SH-SY5Y (cell line): ENCODE data around the gene SLC1A2.

ENCODE experiments used
- GATA2 ChIP-seq: IDR thresholded peaks from 2 replicates; pipeline ENCODE4 v1.6.1; 2011; ENCODE audit warnings: mild to moderate bottlenecking, low read depth, low read length
- GATA3 ChIP-seq: IDR thresholded peaks from 2 replicates; pipeline ENCODE4 v1.6.1; 2011; ENCODE audit warnings: low read depth, mild to moderate bottlenecking, low read length, moderate library complexity

Gene SLC1A2

DNA sequence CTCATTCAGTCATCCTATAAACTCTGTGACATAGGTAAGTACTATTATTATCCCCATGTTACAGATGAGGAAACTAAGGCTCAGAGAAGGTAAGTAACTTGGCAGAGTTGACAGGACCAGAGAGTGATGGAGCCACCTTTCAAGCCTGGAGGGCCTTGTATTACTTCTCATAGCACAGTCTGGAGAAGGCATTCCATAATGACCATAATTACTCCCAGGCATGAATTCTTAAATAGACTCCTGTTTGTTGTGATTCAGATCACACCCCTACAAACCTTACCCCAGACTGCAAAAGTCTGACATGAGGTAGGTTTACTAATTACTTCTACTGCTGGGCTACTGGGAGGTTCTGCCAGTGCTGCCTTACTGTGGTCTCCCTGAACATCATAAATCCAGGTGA, 203.4 kb downstream of the SLC1A2 start:
- no peak for TF ChIP-seq GATA3
- no peak for TF ChIP-seq GATA2

DNA sequence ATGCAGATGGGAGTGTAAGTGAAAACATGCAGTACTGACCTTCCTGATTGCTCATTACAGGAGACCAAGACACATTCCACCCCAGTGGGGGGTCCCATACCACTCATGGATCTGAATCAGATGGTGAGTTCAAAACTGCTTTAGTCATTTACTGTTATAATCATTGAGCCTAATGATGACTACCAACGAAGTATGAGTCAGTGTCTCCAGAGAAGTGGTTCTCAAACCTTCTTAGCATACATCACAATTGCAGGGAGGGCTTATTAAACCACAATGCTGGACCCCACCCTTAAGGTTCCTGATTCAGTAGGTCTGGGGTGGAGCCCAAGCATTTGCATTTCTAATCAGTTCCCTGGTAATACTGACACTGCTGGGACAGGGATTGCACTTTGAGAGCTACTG, 204.6 kb downstream of the SLC1A2 start:
- TF ChIP-seq GATA2 (no peak), GATA3 (no peak)

DNA sequence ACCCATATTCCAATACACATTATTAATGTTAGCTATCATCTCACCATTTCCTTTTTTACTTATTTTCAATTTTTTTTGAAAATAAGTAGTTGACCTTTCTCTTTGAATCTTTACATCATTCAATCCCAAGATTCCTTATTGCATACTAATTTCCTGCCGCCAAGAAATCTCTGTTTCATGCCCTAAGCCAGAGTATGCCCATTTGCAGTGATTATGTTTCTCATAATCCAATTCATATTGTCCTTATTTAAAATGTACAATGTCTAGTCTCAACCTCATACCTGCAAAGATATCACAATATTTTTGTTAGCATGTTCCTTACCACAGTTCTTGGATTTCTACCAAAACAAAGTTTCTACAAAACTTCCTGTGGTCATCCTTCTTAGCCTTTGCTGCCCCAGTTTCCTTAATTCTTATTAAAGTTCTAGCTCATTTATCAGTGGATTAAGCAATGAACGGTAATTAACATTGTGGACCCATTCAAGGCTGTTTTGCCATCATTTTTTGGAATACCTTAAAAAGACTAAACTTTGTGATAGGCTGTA, 205.1 kb downstream of the SLC1A2 start:
- TF ChIP-seq GATA3 (no peak), GATA2 (no peak)

DNA sequence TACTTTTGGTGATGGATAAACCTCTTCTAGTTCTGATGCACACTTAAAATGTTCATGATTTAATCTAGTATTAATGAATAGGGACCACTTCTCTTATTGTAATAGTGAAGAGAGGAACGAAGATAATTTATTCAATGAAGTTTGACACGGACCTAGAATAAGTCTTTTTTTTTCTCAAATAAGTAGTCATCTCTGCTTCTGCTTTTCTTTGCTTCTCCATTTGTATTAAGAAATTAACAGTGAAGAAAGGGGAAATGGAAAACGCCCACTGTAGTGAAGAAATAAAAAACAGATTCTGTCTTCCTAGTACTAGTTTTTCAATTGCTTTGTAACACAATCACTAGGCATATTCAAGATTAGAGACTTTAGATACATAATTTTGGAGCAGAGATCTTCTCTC, 207.4 kb downstream of the SLC1A2 start:
- no peak for TF ChIP-seq GATA3
- TF ChIP-seq GATA2 = no peak

DNA sequence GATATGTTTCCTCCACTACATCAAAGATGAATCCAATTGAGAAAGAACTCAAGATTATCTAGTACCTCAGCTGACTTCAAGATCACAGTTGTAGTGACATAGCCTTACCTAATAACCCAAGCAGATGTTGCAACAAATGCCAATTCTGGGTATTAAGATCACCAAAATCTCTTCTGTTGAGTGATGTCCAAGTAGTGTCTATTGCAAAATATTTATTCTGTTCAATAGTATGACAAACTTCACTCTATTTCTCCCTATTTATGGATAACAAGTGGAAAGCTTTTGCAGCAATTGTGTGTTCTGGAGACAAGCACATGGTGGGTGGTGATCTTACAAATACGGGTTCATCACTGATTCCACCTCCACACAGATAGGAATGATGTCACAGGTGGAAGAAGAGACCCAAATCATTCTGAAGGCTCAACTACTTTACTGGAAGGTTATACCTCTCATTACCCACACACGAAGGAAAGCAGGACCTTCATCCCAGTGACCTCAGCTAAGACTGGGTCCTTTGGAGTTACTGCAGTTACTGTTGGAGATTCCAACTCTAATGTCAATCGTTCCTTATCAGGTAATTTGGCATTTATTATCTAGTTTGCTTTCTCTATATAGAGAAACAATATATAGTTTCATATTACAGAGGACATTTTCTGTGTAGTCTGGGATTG, 208.3 kb downstream of the SLC1A2 start:
- TF ChIP-seq GATA3 (no peak), GATA2 (no peak)

DNA sequence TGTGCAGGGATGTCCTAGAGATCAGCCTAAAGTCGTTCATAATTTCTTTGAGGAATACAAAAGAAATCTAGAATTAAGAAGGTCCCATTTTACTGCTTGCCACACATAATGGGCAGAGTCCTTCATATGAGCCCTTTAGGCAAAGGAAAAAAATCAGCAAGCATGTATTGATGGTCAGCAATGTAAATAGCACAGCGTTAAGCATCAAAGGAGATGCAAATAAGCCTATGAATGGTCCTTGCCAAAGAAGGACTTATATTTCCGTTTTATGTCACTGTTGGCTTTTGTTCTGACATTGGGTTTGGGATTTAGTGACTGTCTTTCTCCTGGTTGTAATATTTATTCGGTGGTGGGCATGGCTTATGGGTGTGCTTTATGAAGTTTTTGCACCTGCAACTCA, 210.6 kb downstream of the SLC1A2 start:
- no peak for TF ChIP-seq GATA3
- no peak for TF ChIP-seq GATA2

DNA sequence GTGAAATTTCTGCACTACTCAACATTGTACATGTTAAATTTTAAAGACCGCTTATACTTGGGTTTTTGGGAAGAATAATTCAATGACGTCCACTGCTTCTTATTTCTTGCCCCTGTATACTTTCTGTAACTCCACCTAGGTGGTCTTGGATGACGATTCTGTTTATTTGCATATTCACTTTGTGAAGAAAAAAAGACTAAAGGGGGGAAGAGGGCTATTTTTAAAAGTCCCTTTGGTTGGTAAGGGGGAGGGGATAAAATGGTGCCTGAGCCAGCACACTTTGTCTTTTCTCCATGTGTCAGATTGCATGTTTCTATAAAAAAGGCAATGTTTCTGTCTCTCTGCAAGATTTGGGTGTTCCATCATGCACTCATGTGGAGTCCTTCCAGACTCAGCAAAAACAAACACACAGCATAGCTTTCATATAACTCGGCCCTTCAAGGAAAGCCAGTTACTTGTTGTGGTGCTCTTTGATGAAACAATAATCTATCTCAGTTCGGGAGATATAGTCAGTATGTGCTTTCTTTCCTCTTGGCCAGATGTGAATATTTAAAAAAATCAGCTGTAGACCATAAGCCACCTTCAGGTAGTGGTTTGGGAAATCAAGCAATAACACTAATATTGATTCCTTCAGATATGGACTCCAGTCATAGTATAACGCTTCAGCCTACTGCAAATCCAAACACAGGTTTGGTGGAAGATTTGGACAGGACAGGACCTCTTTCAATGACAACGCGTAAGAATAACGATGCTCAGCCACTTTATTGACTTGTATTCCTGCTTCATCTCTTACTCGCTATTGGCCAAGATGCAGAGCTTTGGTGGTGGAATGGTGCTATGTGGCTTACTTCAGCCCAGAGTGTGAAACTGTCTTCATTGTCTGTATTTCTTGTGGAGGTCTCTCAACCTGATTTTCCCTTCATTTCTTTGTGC, 211.6 kb downstream of the SLC1A2 start:
- no peak for TF ChIP-seq GATA2
- no peak for TF ChIP-seq GATA3

DNA sequence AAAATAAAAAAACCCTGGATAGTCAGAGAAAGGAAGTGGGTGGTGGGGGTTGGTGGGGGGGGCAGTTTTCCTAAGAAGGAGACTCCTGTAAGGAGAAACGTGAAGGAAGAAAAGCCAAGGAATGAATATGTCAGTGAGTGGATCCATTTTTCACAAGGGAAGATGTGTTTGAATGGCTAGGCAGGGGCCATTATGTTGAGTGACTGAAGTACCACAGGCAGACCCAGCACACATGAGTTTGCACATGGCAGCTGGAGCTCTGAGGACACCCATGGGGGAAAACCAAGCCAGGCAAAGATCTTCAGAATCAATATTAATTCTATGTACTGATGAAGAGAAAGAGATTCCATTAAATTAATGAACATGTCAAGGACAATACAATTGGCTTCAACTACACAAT, 212.7 kb downstream of the SLC1A2 start:
- TF ChIP-seq GATA2 (no peak), GATA3 (no peak)

DNA sequence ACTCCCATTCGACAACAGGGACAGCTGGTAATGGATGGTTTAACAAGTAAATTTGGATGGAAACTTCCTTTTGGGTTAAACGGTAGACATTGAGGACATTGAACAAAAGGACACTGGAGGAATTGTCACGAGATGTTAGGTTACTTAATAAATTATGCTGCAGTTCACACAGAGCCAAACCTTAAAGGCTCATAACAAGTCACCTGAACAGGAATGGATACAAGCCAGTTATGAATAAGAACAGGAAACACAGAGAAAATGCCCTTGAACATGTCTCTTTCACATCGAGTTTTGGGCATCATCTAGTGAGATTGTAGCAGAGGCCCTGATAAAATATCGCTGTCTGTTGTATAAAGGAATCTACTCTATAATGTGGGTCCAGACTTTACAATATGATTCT, 214.7 kb downstream of the SLC1A2 start:
- TF ChIP-seq GATA2 (no peak), GATA3 (no peak)
